Brain pericyte (primary cell): Measurements from ENCODE around the gene MYH6.

Experiments
- DNase-seq: peaks from one replicate; pipeline ENCODE4 v3.0.0-alpha.2; 2012; ENCODE audit warnings: low read depth, low spot score

The MYH6 gene

GRCh38 chr14:23377573-23378563, 30.2 kb downstream of the MYH6 start:
- DNase-seq = no peak

- no peak for DNase-seq
These were observed 30.9 kb downstream of the MYH6 start for GRCh38 chr14:23377198-23377550.

- DNase-seq = no peak
These were observed 31.4 kb downstream of the MYH6 start, which contains the start of gene CMTM5 for GRCh38 chr14:23376482-23377197. CMTM5 (plus strand) TSS chr14:23377046; CDS start chr14:23377252, 206 bp downstream.

GRCh38 chr14:23375527-23376251, 32.4 kb downstream of the MYH6 start:
- no peak for DNase-seq

- no peak for DNase-seq
These were observed 35.0 kb downstream of the MYH6 start for GRCh38 chr14:23373041-23373440.

GRCh38 chr14:23372509-23372908, 35.6 kb downstream of the MYH6 start, which contains the start of gene IL25:
IL25 (plus strand) TSS chr14:23372809.
- DNase-seq = no peak

GRCh38 chr14:23371865-23372264, 36.2 kb downstream of the MYH6 start:
- no peak for DNase-seq

- DNase-seq = no peak
These were observed 37.9 kb downstream of the MYH6 start for GRCh38 chr14:23370221-23370620.

- DNase-seq = no peak
These were observed 41.6 kb downstream of the MYH6 start for GRCh38 chr14:23366426-23366921.

- no peak for DNase-seq
These were observed 42.2 kb downstream of the MYH6 start for GRCh38 chr14:23365732-23366425.

GRCh38 chr14:23365036-23365731, 42.9 kb downstream of the MYH6 start, which contains the start of gene EFS:
EFS (minus strand) TSS chr14:23365172; CDS start chr14:23365025, 147 bp downstream.
- no peak for DNase-seq

- DNase-seq = no peak
These were observed 43.7 kb downstream of the MYH6 start for GRCh38 chr14:23364164-23365035.

- no peak for DNase-seq
These were observed 45.9 kb downstream of the MYH6 start for GRCh38 chr14:23362200-23362599.

- no peak for DNase-seq
These were observed 46.3 kb downstream of the MYH6 start for GRCh38 chr14:23361763-23362162.

GRCh38 chr14:23361320-23361719, 46.8 kb downstream of the MYH6 start:
- no peak for DNase-seq

GRCh38 chr14:23360496-23360895, 47.6 kb downstream of the MYH6 start:
- DNase-seq = no peak

- DNase-seq = no peak
These were observed 48.2 kb downstream of the MYH6 start for GRCh38 chr14:23359722-23360447.

- DNase-seq = no peak
These were observed 48.9 kb downstream of the MYH6 start for GRCh38 chr14:23359167-23359626.
